HFFc6 (cell line): ENCODE results near the gene SGCE. TPM values are rescaled to one million over a fixed set of nuclear protein-coding genes. Genes with fewer than 3 reads are reported as not detected.
"Not testable (repeated sequence)": the region's sequence is repeated elsewhere in the genome, so short reads cannot be mapped to it uniquely, and the experiment has no call there.

ENCODE experiments used
- DNase-seq: peaks from one replicate; pipeline ENCODE4 v3.0.0-alpha.2; 2018
- H3K27ac Mint-ChIP-seq: 2 replicates; pipeline ENCODE4 v1.8.0; 2020; ENCODE audit warnings: mild to moderate bottlenecking, mixed read lengths
- H3K27me3 Mint-ChIP-seq: 2 replicates; pipeline ENCODE4 v1.8.0; 2021; ENCODE audit warnings: mild to moderate bottlenecking, moderate library complexity, mixed read lengths; ENCODE audit not compliant: insufficient read depth
- H3K36me3 Mint-ChIP-seq: 2 replicates; pipeline ENCODE4 v1.8.0; 2021; ENCODE audit warnings: low read depth, mixed read lengths
- H3K4me1 Mint-ChIP-seq: 2 replicates; pipeline ENCODE4 v1.8.0; 2020; ENCODE audit warnings: low read depth, mixed read lengths
- H3K4me3 Mint-ChIP-seq: 2 replicates; pipeline ENCODE4 v1.8.0; 2020; ENCODE audit warnings: mild to moderate bottlenecking, moderate library complexity, mixed read lengths
- H3K9me3 Mint-ChIP-seq: 2 replicates; pipeline ENCODE4 v1.8.0; 2020; ENCODE audit warnings: mild to moderate bottlenecking, mixed read lengths
- long read RNA-seq: library from polyadenylated mRNA; unstranded; transcript quantifications from one replicate; pipeline ENCODE4 v2.0.0, GENCODE V29; 2019
- total RNA-seq, 6 experiments: library from RNA; stranded (reverse); fragmentation: NEBNext Ultra II Directional; extraction: Animal tissue kit (Norgen Biotek cat#: 25700); gene quantifications; 2 replicates in 1 of 6; 3 replicates in 5 of 6; pipeline ENCODE4 v1.2.3, GENCODE V29; 2021
- TF ChIP-seq, protein P1 (sequence below): fragments of 200-600 bp; sonication (generic); IDR thresholded peaks from 2 replicates; pipeline ENCODE4 v1.5.0; 2021; ENCODE audit warnings: antibody characterized with exemption, mild to moderate bottlenecking

Gene SGCE
- 10 to 100 TPM; 30.2 to 52.7 (median 49.0) TPM for total RNA-seq
- long read RNA-seq, transcript SGCE-299 (11 exons, 1,614 nt): major isoform, 17 of 26 reads
- long read RNA-seq, partial matches to known transcripts: 0 of 26 reads
- long read RNA-seq, other reads (novel, unspliced or antisense): 6 of 26 reads

DNA sequence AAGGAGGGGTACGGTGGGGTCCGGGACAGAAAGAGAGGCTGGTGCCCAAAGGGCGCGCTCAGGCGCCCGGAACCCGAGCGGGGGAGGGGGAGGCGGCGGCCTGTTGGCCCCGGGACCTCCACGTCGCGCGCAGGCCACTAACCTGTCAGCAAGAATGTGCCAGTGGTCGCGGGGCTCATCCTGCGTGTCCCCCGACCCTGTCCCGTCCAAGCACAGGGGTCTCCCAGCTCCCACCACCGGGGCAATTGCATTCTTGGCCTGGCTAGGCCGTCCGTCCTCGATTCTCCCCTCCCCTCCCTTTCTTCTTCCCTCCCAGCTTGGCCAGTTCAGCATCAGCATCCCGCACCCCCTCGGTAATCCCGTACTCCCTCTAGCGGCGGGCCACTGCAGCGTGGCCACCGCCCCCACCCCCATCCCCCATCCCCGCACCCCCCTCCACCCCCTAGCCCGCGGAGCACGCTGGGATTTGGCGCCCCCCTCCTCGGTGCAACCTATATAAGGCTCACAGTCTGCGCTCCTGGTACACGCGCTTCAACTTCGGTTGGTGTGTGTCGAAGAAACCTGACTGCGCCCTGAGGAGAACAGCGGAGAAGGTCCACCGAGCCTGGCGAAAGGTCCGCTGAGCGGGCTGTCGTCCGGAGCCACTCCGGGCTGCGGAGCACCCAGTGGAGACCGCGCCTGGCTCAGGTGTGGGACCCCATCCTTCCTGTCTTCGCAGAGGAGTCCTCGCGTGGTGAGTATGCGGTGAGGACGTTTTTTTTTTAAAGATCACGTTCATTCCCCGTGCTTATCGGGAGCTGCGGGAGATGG is at the start of gene SGCE:
SGCE (minus strand) TSS at position 286 of the 810 bp plus-strand sequence; CDS start at position 251, 35 bp downstream.
- Mint-ChIP-seq H3K27ac (peak within 1 kb of the TSS; percentile 94), H3K9me3 (no peaks in the 10 kb centered on the region; the same call in 1 of the 2 replicates), H3K27me3 (peaks cover 5% of the 10 kb centered on the region; the same call in 1 of the 2 replicates), H3K36me3 (no peaks in the 10 kb centered on the region), H3K4me3 (peak within 1 kb of the TSS; percentile 97), H3K4me1 (0 out of 2 replicates have a peak, but pooled peaks cover 5% of the 10 kb centered on the region)
- TF ChIP-seq, protein P1, sequence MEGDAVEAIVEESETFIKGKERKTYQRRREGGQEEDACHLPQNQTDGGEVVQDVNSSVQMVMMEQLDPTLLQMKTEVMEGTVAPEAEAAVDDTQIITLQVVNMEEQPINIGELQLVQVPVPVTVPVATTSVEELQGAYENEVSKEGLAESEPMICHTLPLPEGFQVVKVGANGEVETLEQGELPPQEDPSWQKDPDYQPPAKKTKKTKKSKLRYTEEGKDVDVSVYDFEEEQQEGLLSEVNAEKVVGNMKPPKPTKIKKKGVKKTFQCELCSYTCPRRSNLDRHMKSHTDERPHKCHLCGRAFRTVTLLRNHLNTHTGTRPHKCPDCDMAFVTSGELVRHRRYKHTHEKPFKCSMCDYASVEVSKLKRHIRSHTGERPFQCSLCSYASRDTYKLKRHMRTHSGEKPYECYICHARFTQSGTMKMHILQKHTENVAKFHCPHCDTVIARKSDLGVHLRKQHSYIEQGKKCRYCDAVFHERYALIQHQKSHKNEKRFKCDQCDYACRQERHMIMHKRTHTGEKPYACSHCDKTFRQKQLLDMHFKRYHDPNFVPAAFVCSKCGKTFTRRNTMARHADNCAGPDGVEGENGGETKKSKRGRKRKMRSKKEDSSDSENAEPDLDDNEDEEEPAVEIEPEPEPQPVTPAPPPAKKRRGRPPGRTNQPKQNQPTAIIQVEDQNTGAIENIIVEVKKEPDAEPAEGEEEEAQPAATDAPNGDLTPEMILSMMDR: peak; percentile 88
- DNase-seq: peak; percentile 57

- H3K4me1 Mint-ChIP-seq: peaks cover 17% of the 10 kb centered on the region
- DNase-seq, H3K36me3 Mint-ChIP-seq, H3K4me3 Mint-ChIP-seq, H3K27me3 Mint-ChIP-seq, H3K27ac Mint-ChIP-seq, H3K9me3 Mint-ChIP-seq: not testable (repeated sequence)
Measured at GRCh38 chr7:94705155-94706021, 49.5 kb upstream of the SGCE start.

DNA sequence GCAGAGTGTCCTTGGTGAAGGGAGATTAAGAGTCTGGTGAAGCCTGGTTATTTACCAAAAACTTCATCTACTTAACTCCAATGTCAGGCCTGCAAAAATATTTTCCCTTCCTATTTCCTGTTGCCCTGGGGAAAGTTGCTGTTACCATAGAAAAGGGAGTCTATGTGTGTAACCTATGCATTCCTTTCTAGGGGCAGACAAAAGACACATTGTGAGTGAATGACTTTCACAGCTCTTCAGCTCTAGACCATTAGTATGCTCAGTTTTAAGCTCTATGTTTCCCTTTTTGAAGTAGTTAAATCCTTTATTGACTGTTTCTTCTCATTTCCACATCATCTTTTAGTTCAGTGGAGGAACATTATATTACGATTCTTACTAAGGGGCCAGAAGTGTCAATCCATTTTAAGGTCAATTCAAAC is 45.6 kb upstream of the SGCE start:
- peak overlapping the region; percentile 8; the same call in 1 of the 2 replicates for H3K27ac Mint-ChIP-seq
- peaks cover 30% of the 10 kb centered on the region for H3K4me1 Mint-ChIP-seq
- TF ChIP-seq, protein P1: no peak
- no peak overlapping the region for H3K4me3 Mint-ChIP-seq
- DNase-seq: peak; percentile 30
- H3K36me3 Mint-ChIP-seq: no peaks in the 10 kb centered on the region
- no peaks in the 10 kb centered on the region for H3K27me3 Mint-ChIP-seq
- no peaks in the 10 kb centered on the region for H3K9me3 Mint-ChIP-seq

DNA sequence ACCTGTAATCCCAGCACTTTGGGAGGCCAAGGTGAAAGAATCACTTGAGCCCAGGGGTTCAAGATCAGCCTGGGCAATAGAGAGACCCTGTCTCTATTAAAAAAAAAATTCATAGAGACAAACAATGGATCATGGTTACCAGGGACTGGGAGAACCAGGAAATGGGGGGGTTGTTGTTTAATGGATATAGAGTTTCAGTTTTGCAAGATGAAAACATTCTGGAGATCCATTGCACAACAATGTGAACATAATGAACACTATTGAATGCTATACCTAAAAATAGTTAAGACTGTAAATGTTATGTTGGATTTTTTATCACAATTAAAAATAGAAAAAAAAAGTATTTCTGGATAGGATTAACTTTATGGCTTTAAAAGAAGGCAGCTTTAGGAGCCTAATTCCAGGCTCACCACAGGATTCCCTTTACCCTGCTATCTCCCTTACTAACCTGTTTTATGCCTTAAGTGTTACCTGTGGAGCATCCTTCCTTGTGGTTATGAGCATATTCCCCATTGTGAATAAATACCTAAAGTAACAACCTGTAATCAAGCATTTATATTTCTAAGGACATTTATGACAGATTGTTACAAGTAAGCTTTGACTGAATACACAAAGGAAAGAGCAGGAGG is 45.1 kb upstream of the SGCE start:
- Mint-ChIP-seq H3K4me1 (peaks cover 35% of the 10 kb centered on the region), H3K27me3 (no peaks in the 10 kb centered on the region), H3K36me3 (no peaks in the 10 kb centered on the region), H3K9me3 (no peaks in the 10 kb centered on the region), H3K27ac (0 out of 2 replicates have a peak overlapping the region, but pooled peaks have one; percentile 8), H3K4me3 (no peak overlapping the region)
- no peak for DNase-seq
- TF ChIP-seq, protein P1: no peak

DNA sequence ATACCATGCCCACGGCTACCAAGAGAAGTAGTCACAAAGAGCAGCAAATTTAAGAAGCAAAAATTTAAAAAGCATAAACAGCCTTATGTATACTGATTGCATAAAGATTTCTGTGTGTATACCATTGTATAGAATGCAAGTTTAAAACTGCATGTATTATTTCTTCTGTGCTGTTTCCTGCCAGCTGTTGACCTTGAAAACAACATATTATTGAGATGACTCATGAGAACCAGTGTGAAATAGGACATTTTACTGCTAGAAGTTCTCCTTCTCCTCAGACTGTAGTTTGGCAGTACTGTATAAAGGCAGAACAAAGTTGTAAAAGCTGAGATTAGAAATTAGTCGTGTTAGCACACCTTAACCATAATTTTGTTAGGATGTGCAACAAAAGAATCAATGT is 42.3 kb upstream of the SGCE start:
- TF ChIP-seq, protein P1: no peak
- no peaks in the 10 kb centered on the region for H3K36me3 Mint-ChIP-seq
- H3K9me3 Mint-ChIP-seq: no peaks in the 10 kb centered on the region
- H3K27me3 Mint-ChIP-seq: peaks cover 4% of the 10 kb centered on the region; the same call in 1 of the 2 replicates
- H3K27ac Mint-ChIP-seq: peak overlapping the region; percentile 71
- peak; percentile 64 for DNase-seq
- H3K4me3 Mint-ChIP-seq: peak overlapping the region; percentile 57
- peaks cover 35% of the 10 kb centered on the region for H3K4me1 Mint-ChIP-seq
